NCI-H2107 treated with DMSO at 0.1 percent for 48 hours (cell line): ENCODE measurements around the gene TMEM139.
"Not testable (repeated sequence)": the region's sequence is repeated elsewhere in the genome, so short reads cannot be mapped to it uniquely, and the experiment has no call there.

Experiments used
- DNase-seq: peaks from one replicate; lab custom pipeline; 2025; ENCODE audit not compliant: unreplicated experiment; lab: John Stamatoyannopoulos, UW

TMEM139 gene

GRCh38 chr7:143288836-143289235, 4.1 kb downstream of the TMEM139 start:
- no peak for DNase-seq

- DNase-seq: no peak
These were observed 4.7 kb downstream of the TMEM139 start for GRCh38 chr7:143289421-143289820.

GRCh38 chr7:143289888-143290287, 5.1 kb downstream of the TMEM139 start:
- DNase-seq: not testable (repeated sequence)

DNA sequence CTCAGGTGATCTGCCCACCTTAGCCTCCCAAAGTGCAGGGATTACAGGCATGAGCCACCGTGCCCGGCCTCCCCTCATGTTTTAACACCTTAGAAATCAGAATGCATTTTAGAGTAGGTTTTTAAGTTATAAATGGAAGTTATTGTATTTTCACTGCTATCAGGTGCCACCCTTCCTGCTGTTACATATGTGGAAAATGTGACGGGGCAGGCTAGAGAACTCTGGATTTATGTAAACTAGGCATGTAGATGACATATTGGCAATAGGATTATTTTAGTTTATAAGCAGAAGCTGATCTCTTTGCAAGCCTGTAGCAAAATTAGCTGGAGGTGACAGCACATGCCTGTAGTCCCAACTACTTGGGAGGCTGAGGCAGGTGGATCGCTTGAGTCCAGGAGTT, 5.5 kb downstream of the TMEM139 start:
- no peak for DNase-seq

DNA sequence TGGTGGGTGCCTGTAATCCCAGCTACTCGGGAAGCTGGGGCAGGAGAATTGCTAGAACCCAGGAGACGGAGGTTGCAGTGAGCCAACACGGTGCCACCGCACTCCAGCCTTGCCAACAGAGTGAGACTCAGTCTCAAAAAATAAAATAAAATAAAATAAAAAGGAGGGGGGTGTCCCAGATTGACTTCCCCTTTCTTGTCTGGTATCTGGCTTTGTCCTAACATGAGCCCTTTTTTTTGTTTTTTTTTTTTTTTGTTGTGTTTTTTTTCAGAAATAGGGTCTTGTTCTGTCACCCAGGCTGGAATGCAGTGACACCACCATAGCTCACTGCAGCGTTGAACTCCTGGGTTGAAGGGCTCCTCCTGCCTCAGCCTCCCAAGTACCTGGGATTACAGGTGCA, 8.1 kb downstream of the TMEM139 start:
- DNase-seq: no peak

DNA sequence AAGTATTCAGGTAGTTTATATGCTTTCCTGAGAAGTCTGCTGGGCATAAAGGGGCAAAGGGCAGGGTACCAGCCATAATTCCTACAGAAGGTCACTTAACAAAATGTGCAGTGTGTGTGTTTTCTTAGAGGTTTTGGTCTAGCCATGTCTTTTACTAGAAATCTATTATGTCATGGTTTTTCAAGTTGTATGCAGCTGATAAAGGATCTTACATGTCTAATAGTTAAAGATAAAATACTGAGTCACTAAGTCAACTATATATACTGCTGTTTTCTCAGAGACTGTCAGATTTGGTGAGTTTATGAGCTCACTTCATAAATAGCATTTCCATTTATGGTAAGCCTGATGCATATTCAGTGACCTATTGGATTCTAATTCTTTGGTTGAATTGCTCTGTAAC, 11.1 kb downstream of the TMEM139 start:
- no peak for DNase-seq

DNA sequence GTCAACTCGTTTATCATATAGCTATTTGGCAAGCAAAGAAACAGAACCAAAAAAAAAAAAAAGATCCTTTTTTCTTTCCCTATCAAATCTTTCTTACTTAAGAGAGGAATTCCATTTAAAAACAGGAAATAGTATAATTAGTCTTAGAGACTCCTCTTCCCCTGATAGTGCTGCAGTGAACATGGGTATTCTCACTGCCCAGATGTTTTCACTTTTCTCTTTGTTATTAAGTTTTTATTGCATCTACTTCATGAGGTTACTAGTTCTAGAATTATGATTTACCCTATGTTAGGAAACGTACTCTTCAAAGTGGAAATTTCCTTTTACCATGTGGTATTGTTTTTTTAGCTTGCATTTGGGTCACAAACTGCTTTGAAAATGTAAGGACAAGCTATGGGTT, 11.9 kb downstream of the TMEM139 start:
- DNase-seq: no peak

DNA sequence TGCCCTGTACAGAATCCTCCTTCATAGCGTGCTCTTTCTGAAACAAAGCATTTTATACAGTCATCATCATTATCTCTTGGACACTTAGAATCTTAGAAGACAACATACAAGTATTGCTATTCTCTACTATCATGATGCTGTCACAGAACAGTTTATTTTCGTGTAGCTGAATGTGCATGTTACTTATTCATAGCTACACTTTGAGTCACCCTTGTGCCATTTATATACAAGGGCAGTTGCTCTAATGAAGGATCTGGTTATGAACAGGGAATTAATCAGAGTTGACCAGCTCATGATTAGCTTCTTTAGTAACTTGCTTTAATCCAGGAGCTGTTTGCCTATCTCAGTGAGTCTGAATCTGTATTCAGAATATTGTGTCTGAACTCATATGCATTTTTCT, 14.6 kb downstream of the TMEM139 start:
- no peak for DNase-seq

GRCh38 chr7:143299840-143300239, 15.1 kb downstream of the TMEM139 start:
- DNase-seq: no peak

DNA sequence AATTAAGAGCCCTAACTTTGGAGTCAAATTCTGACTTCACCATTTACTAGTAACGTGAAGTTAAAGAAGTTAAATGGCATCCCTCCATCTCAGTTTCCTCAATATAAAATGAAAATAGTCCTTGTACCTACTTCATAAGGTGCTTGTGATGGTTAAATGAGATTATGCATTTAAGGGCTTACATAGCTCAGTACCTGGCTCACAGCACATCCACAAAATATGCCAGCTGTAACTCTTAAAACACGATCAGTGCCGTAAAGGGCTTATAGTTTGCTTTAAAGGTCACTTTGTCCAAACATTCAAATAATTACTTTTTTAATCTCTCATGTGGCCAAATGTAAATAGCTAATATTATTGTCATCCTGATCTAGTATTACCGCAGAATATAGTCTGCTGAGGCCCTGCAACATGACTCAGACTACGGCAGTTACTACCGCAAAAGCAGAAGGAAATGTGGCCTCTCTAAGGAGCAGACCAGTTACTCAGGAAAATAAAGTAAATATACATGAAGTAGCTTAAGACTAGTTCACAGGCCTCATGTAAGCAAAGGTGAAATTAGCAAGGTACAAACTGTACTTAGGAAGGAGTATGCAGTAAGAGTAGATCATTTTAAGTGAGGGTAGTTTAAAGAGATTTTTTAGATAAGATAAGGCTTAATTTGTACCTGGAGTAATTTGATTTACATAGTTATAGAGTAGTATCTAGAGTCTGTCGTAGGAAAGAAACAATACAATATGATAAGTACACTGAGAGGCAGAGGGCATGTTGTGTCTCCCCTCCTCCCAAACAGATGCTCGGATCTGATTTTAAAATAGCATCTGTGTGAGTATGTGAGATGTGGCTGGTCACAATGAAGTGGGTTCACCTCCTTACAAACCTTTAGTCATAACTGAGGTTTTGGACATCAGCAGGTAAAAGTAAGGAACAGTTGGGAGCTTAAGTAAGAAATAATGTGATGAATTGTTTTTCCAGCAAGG, 16.5 kb downstream of the TMEM139 start:
- no peak for DNase-seq

DNA sequence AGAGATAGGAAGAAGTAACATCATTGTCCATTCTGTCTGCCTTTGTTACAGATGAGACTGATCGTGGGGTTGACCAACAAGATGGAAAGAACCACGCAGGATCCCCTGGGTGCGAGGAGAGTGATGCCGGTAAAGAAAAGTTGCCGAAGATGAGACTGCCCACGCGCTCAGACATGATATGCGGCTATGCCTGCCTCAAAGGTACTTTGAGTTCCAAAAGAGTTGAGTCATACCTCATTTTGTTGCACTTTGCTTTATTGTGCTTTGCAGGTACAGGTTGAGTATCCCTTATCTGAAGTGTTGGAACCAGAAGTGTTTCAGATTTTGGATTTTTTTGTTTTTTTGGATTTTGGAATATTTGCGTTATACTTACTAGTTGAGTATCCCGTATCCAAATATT, 19.0 kb downstream of the TMEM139 start:
- no peak for DNase-seq

- no peak for DNase-seq
These were observed 20.2 kb downstream of the TMEM139 start for GRCh38 chr7:143304938-143305337.

DNA sequence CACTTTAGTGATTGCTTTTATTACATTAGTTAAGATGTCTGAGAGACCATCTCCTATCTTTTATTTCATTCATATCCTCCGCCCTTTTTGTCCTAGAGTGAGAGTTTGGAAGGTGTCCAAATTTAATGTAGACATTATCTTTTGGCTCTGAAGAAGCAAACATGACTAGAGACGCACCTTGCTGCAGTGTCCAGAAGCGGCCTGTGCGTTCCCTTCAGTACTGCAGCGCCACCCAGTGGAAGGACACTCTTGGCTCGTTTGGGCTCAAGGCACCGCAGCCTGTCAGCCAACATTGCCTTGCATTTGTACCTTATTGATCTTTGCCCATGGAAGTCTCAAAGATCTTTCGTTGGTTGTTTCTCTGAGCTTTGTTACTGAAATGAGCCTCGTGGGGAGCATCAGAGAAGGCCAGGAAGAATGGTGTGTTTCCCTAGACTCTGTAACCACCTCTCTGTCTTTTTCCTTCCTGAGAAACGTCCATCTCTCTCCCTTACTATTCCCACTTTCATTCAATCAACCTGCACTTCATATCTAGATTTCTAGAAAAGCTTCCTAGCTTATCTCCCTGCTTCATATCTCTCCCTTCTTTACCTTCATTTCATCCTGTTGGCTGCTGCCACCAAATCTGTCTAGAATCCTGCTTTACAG, 20.8 kb downstream of the TMEM139 start:
- DNase-seq: no peak

GRCh38 chr7:143308632-143309031, 23.9 kb downstream of the TMEM139 start:
- no peak for DNase-seq

GRCh38 chr7:143314127-143314526, 29.4 kb downstream of the TMEM139 start:
- DNase-seq: no peak

- DNase-seq: no peak
These were observed 31.0 kb downstream of the TMEM139 start, which contains the start of gene CLCN1 for GRCh38 chr7:143315776-143316175. TSS of gene CLCN1 (plus strand) at chr7:143316111. CDS start at chr7:143316213, 102 bp downstream.

- no peak for DNase-seq
These were observed 31.7 kb downstream of the TMEM139 start for GRCh38 chr7:143316492-143316891.

DNA sequence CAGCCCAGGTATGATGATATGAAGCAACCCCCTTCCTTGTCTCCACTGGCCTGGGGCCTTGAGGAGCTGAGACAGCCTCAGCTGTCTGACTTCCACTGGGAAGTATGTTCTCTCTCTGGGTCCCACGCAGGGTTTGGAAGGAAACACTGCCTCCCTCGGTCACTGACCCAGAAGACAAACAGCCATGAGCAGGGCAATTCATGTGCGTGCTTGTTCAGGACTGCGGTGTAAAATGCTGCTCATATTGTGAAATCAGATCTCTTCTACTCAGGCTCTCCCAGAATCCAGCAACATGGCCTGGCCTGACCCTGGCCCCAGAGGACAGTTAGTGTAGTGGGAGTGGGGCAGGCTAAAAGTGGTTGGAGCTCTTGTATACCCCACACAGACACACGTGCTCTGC, 33.9 kb downstream of the TMEM139 start:
- DNase-seq: no peak

GRCh38 chr7:143320620-143321019, 35.9 kb downstream of the TMEM139 start:
- DNase-seq: no peak

DNA sequence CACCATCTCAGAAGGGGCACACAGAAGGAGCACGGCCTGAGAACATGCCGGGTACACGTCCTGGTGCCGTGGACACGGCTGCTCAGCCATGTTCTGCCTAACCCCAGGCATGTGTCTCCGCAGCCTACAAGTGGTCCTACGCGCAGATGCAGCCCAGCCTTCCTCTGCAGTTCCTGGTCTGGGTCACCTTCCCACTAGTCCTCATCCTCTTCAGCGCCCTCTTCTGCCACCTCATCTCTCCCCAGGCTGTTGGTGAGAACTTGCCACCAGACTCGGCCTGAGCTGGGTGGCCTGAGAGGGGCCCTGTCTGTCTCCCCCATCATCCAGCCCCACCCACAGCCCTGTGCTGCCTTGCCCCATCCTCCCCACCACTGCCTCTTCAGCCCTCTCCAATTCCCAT, 36.5 kb downstream of the TMEM139 start:
- no peak for DNase-seq

DNA sequence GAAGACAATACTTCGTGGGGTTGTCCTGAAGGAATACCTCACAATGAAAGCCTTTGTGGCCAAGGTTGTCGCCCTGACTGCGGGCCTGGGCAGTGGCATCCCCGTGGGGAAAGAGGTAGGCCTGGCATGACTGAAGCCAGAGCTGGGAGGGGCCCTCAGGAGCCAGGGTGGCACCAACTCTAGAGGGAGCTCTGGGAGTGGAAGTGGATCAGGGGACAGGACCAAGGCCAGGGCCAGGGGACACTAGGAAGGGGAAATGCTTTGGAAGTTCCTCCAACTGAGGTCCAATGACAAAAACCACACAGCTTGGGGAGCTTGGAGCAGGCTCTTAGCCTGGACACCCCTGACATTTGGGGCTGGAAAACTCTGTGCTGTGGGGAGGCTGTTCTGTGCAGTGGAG, 37.0 kb downstream of the TMEM139 start:
- DNase-seq: no peak
